GM12878 (cell line): Measurements from ENCODE around the gene NNMT. TPM values are rescaled to one million over a fixed set of nuclear protein-coding genes. Genes with fewer than 3 reads are reported as not detected.
"Not testable (repeated sequence)": the region's sequence is repeated elsewhere in the genome, so short reads cannot be mapped to it uniquely, and the experiment has no call there.

Source experiments
- ATAC-seq: fragments of 200-7000 bp; cut with Tn5 transposase; 3 replicates; pipeline ENCODE4 v1.9.1; 2020; ENCODE audit warnings: mild to moderate bottlenecking, moderate library complexity
- BruUV-seq: library from RNA; stranded (reverse); fragments of 400-500 nt; replicated peaks from 2 replicates; lab custom pipeline; 2021; lab: Mats Ljungman, UMichigan
- CTCF ChIA-PET: fragments of 300-600 bp; sonication (Branson Sonifier 250); formaldehyde crosslinking; extraction: SDS; loops from one replicate; lab custom pipeline; 2021; ENCODE audit warnings: inconsistent platforms; lab: Yijun Ruan, JAX
- POLR2A ChIA-PET: fragments of 350-600 bp; formaldehyde crosslinking; extraction: SDS; loops from one replicate; lab custom pipeline; 2021; ENCODE audit warnings: inconsistent platforms; lab: Charles Lee
- RAD21 ChIA-PET: fragments of 300-600 bp; sonication (Branson Sonifier 250); formaldehyde crosslinking; loops from one replicate; lab custom pipeline; 2023; ENCODE audit warnings: antibody characterized with exemption; ENCODE audit not compliant: unreplicated experiment; lab: Charles Lee
- SMC1A ChIA-PET: fragments of 300-600 bp; sonication (Branson Sonifier 250); formaldehyde crosslinking; loops from one replicate; lab custom pipeline; 2023; ENCODE audit not compliant: unreplicated experiment, uncharacterized antibody; lab: Charles Lee
- DNase-seq: peaks from one replicate; pipeline ENCODE4 v3.0.0-alpha.2; 2011; ENCODE audit warnings: low read depth, low spot score
- FAIRE-seq: peaks from 3 replicates; lab custom pipeline; 2011; peaks lifted over from hg19 to GRCh38; lab: Jason Lieb, UNC
- H2AFZ ChIP-seq: 2 replicates; pipeline ENCODE4 v1.6.0; 2011; ENCODE audit warnings: low read depth, low read length, control low read depth; ENCODE audit not compliant: control insufficient read depth
- H3K27ac ChIP-seq: 2 replicates; pipeline ENCODE4 v1.5.1; 2011; ENCODE audit warnings: control low read depth; ENCODE audit not compliant: control insufficient read depth, insufficient read depth
- H3K27me3 ChIP-seq, 2 experiments: replicated peaks in 1 of 2; 2 replicates each; pipeline versions ENCODE4 v1.6.0 to v1.6.1; 2011; ENCODE audit warnings: low read length in 1 of 2; ENCODE audit not compliant: control insufficient read depth in 2 of 2, insufficient read depth in 2 of 2
- H3K36me3 ChIP-seq, 2 experiments: 2 replicates each; pipeline ENCODE4 v1.5.1; 2011; ENCODE audit warnings: low read length in 1 of 2; ENCODE audit not compliant: control insufficient read depth in 2 of 2, insufficient read depth in 2 of 2
- H3K4me1 ChIP-seq: 2 replicates; pipeline ENCODE4 v1.6.1; 2011; ENCODE audit warnings: mild to moderate bottlenecking, low read length, moderate library complexity, mixed read lengths; ENCODE audit not compliant: control insufficient read depth, insufficient read depth
- H3K4me2 ChIP-seq: 2 replicates; pipeline ENCODE4 v1.6.0; 2011; ENCODE audit warnings: control low read depth; ENCODE audit not compliant: control insufficient read depth, insufficient read depth
- H3K4me3 ChIP-seq: fragments of 200-600 bp; sonication (generic); 2 replicates; pipeline ENCODE4 v1.5.1; 2016
- H3K79me2 ChIP-seq: 2 replicates; pipeline ENCODE4 v1.6.0; 2011; ENCODE audit warnings: low read length; ENCODE audit not compliant: control insufficient read depth, insufficient read depth
- H3K9ac ChIP-seq: 2 replicates; pipeline ENCODE4 v1.8.0; 2011; ENCODE audit warnings: low read length, control low read depth, mixed read lengths; ENCODE audit not compliant: control insufficient read depth, insufficient read depth
- H3K9me3 ChIP-seq: replicated peaks from 3 replicates; pipeline ENCODE4 v1.5.1; 2011; ENCODE audit warnings: mild to moderate bottlenecking, low read length; ENCODE audit not compliant: control insufficient read depth, insufficient read depth
- H4K20me1 ChIP-seq: 2 replicates; pipeline ENCODE4 v1.6.0; 2011; ENCODE audit not compliant: control insufficient read depth, insufficient read depth
- MTA2 ChIP-seq: fragments of 450-650 bp; IDR thresholded peaks from 2 replicates; pipeline ENCODE4 v1.6.1; 2016; ENCODE audit warnings: low read depth, mild to moderate bottlenecking, moderate library complexity
- MXI1 ChIP-seq: fragments of 150-350 bp; IDR thresholded peaks from 2 replicates; pipeline ENCODE4 v1.6.1; 2011; ENCODE audit warnings: low read depth, mild to moderate bottlenecking, inconsistent platforms, low read length, improper control_type of control experiment
- NBN ChIP-seq: fragments of 450-650 bp; IDR thresholded peaks from 2 replicates; pipeline ENCODE4 v1.6.1; 2016
- RAD21 ChIP-seq: IDR thresholded peaks from 2 replicates; pipeline ENCODE4 v1.6.1; 2011; ENCODE audit warnings: mild to moderate bottlenecking, low read depth, low read length, moderate library complexity; ENCODE audit not compliant: insufficient read depth
- SMC3 ChIP-seq: IDR thresholded peaks from 2 replicates; pipeline ENCODE4 v1.6.1; 2011; ENCODE audit warnings: low read length, improper control_type of control experiment, borderline replicate concordance
- WGBS: methylation state at CpG from one replicate; pipeline ENCODE4 v1.1.6; 2016; ENCODE audit warnings: low lambda C conversion rate; ENCODE audit not compliant: insufficient replicate concordance, insufficient coverage; ENCODE audit errors: missing lambda C conversion rate; 5-methylcytosine and 5-hydroxymethylcytosine counted together
- in situ Hi-C: fragments of 300-500 bp; cut with MboI; formaldehyde crosslinking; loops from 9 replicates; pipeline ENCODE4 v1.14.3; 2018; ENCODE audit warnings: mixed read lengths
- intact Hi-C: fragments of 100-400 bp; cut with micrococcal nuclease; formaldehyde crosslinking; loops from one replicate; pipeline ENCODE4 v1.14.2; 2022; ENCODE audit not compliant: unreplicated experiment
- polyA plus RNA-seq, 11 experiments: library from polyadenylated mRNA; depleted of rRNA in 4 of 11; unstranded in 6 of 11; stranded (reverse) in 5 of 11; fragments of >200 nt; fragmentation: Nextera tagmentation in 4 of 11; fragmentation: Illumina TruSeq in 1 of 11; extraction: Ambion mirVana in 4 of 11; extraction: Trizol in 1 of 11; gene quantifications; 1 replicate in 1 of 11; 2 replicates in 10 of 11; pipeline versions ENCODE4 v1.2.1 to v1.2.3, GENCODE V29; 2011 to 2016; ENCODE audit warnings: inconsistent platforms in 2 of 11, missing spikeins in 2 of 11, low read depth in 1 of 11
- total RNA-seq, 4 experiments: library from RNA; depleted of rRNA in 3 of 4; stranded (reverse); fragments of >200 nt in 3 of 4; fragmentation: Illumina TruSeq in 1 of 4; extraction: Trizol in 1 of 4; gene quantifications; 2 replicates each; pipeline versions ENCODE4 v1.2.1 to v1.2.3, GENCODE V29; 2013 to 2021
- TF ChIP-seq, protein P1 (sequence below), 3 experiments: IDR thresholded peaks in 2 of 3; conservative IDR thresholded peaks in 1 of 3; 2 replicates each; pipeline ENCODE4 v1.5.1; 2011; ENCODE audit warnings: low read depth in 3 of 3, low read length in 3 of 3, mild to moderate bottlenecking in 3 of 3, control low read depth in 2 of 3, moderate library complexity in 2 of 3, inconsistent platforms in 1 of 3, mixed read lengths in 1 of 3; ENCODE audit not compliant: control insufficient read depth in 2 of 3, insufficient read depth in 1 of 3; ENCODE audit errors: extremely low read depth in 1 of 3
- TF ChIP-seq, protein P2 (sequence below): fragments of 450-650 bp; IDR thresholded peaks from 2 replicates; pipeline ENCODE4 v1.6.1; 2017; ENCODE audit warnings: low read depth, mild to moderate bottlenecking, moderate library complexity

NNMT gene
- total and polyA plus RNA-seq, 10 of the 15 experiments (the other 5 are each of a cell fraction or from before 2014, with no cell fraction given), result 0.46 TPM; not detected in 9

DNA sequence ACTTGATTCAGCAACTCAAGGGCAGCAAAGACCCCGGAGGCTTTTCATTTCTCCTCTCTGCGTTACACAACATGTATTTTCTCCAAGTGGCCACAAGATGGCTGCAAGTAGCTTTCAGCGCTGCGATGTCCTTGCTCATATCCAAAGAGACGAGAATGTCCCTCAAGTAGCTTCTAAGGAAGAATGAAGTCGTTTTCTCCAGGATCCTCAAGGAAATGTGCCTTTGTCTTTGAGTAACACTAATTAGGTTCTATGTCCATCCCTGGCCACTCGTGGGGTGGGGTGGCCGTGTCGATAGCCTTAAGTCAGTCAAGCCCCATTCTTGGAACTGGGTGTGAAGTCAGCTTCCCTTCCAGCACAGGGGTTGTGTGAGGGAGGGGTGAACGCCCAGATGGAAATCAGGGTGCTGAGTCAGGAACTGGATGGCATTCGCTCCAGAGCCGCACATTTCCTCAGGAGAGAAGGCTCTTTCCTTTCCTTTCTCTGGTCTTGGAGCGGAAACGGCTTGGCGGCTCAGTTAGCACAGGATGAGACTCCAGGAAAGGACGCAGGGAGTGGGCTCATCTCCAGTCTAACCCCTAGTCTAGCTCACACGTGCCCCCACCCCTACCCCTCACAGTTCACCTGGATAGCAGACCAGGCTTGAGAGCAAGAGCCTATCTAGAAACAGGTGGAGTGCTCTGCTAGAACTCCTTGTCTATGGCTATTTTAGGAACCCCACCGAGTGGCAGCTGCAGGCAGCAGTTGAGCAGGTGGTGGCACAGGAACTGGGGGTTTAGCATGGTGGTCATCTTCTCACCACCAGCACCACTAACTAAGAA, 44.3 kb downstream of the NNMT start (continued):
- TF ChIP-seq, protein P1, sequence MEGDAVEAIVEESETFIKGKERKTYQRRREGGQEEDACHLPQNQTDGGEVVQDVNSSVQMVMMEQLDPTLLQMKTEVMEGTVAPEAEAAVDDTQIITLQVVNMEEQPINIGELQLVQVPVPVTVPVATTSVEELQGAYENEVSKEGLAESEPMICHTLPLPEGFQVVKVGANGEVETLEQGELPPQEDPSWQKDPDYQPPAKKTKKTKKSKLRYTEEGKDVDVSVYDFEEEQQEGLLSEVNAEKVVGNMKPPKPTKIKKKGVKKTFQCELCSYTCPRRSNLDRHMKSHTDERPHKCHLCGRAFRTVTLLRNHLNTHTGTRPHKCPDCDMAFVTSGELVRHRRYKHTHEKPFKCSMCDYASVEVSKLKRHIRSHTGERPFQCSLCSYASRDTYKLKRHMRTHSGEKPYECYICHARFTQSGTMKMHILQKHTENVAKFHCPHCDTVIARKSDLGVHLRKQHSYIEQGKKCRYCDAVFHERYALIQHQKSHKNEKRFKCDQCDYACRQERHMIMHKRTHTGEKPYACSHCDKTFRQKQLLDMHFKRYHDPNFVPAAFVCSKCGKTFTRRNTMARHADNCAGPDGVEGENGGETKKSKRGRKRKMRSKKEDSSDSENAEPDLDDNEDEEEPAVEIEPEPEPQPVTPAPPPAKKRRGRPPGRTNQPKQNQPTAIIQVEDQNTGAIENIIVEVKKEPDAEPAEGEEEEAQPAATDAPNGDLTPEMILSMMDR (IDR thresholded peaks at IDR 0.05 in 2 of 3, conservative IDR thresholded peaks at IDR 0.05 in 1 of 3; ENCODE audit: control insufficient read depth in 2 of 3, extremely low read depth in 1 of 3, insufficient read depth in 1 of 3, low read depth in 3 of 3, low read length in 3 of 3), result peak; percentile 71 to 76 (median 72)
- TF ChIP-seq MTA2 (no peak), SMC3 (peak; percentile 52; the same call in 1 of the 2 replicates), NBN (no peak), RAD21 (peak; percentile 74), MXI1 (no peak)
- TF ChIP-seq, protein P2, sequence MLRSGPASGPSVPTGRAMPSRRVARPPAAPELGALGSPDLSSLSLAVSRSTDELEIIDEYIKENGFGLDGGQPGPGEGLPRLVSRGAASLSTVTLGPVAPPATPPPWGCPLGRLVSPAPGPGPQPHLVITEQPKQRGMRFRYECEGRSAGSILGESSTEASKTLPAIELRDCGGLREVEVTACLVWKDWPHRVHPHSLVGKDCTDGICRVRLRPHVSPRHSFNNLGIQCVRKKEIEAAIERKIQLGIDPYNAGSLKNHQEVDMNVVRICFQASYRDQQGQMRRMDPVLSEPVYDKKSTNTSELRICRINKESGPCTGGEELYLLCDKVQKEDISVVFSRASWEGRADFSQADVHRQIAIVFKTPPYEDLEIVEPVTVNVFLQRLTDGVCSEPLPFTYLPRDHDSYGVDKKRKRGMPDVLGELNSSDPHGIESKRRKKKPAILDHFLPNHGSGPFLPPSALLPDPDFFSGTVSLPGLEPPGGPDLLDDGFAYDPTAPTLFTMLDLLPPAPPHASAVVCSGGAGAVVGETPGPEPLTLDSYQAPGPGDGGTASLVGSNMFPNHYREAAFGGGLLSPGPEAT, result no peak

DNA sequence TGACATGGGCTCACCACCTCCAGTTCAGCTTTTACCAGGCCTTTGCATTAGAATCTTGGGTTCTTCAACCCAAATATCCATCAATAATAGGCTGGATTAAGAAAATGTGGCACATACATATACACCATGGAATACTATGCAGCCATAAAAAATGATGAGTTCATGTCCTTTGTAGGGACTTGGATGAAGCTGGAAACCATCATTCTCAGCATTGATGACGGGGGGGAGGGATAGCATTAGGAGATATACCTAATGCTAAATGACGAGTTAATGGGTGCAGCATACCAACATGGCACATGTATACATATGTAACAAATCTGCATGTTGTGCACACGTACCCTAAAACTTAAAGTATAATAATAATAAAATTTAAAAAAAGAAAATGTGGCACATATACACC, 45.5 kb downstream of the NNMT start:
- ATAC-seq, H3K36me3 ChIP-seq, CTCF ChIA-PET, H3K4me3 ChIP-seq, H3K4me1 ChIP-seq, H3K79me2 ChIP-seq, DNase-seq, H3K9ac ChIP-seq, H3K27me3 ChIP-seq, H2AFZ ChIP-seq, H3K9me3 ChIP-seq, RAD21 ChIA-PET, H3K4me2 ChIP-seq, FAIRE-seq, H3K27ac ChIP-seq, POLR2A ChIA-PET, H4K20me1 ChIP-seq, BruUV-seq: not testable (repeated sequence)
- 37% methylated on average over 3 of the region's 3 CpGs for WGBS
- in situ Hi-C loops, result loop anchor here (10.0 kb wide), 1 partner anchor 253 kb away; the partner anchor contains the start of gene NXPE4
- intact Hi-C loops, result loop anchor here (5.0 kb wide), 1 partner anchor 266 kb away; no protein-coding TSS in a partner anchor
- SMC1A ChIA-PET, result interaction anchor here (0.6 to 1.1 kb wide), 2 partner anchors 131 to 255 kb away, joined by 3 to 4 read pairs; no protein-coding TSS in a partner anchor
